Stimulated activated CD8-positive, alpha-beta memory T cell treated with anti-CD3 and anti-CD28 coated beads, Interleukin-2, amount 100 ng/mL, for 1 hour (primary cell): ENCODE data around the gene ATP6V0D1.

Experiments
- DNase-seq, 2 donors: peaks; one replicate each; pipeline ENCODE4 v3.0.0-alpha.2; 2020; ENCODE audit warnings: low read depth in 2 of 2

ATP6V0D1 gene

GRCh38 chr16:67463059-67463458, 17.9 kb downstream of the ATP6V0D1 start:
- no peak for DNase-seq

GRCh38 chr16:67462279-67462655, 18.7 kb downstream of the ATP6V0D1 start:
- DNase-seq, result no peak

DNA sequence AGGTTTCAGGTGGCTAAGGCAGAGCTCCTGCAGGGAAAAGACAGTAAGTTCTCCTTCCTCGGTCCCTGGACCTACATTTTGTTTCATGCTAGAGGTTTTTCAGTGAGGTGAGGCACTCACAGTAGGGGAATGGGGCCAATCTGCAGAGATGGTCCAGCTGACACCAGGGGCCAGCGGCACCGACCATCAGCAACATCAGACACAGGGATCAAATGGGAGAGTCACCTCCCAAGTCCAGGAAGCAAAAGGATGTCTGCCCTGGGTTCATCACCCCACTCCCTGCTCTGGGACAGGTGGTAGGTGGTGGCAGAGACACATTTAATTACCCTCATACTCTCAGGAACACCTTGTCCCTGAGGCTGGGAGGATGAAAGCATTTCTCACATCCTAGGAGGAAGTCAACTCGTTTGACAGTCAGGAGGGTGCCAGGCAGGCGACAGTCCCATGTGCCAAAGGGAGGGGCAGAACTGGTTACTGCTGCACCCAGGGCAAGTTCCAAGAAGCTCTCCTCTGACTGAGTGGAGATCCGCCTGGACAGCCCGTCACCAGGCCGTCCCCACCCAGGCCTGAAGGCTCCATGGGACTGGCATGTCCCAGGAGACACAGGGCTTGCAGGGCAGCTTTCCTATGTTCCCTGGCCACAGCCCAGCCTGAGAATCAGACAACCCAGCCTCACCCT, 19.2 kb downstream of the ATP6V0D1 start:
- no peak for DNase-seq

DNA sequence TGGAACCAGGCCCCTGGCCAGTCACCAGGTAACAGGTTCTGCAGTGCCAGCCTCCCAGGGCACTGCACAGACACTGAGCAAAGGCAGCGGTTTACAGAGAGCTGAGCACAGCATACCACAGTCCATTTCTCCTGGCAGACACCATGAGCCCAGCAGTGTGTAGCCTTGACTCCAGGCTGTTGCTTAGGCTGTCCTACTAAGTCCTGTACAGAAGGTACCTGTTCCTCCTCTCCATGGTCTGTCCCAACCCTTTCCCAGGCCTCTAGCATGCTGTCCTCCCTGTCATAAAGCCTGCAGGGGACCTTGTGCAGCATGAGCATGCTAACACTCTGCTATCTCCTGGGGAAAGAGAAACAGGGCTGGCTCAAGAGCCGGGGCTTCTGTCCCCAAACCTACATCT, 20.0 kb downstream of the ATP6V0D1 start:
- no peak for DNase-seq

GRCh38 chr16:67460168-67460567, 20.8 kb downstream of the ATP6V0D1 start:
- no peak for DNase-seq

- DNase-seq, result no peak
These were observed 21.2 kb downstream of the ATP6V0D1 start for GRCh38 chr16:67459861-67460150.

GRCh38 chr16:67459066-67459860, 21.7 kb downstream of the ATP6V0D1 start:
- DNase-seq, result no peak

GRCh38 chr16:67458121-67458641, 22.8 kb downstream of the ATP6V0D1 start:
- no peak for DNase-seq

- DNase-seq, result no peak
These were observed 23.3 kb downstream of the ATP6V0D1 start for GRCh38 chr16:67457611-67458010.

GRCh38 chr16:67456391-67457081, 24.4 kb downstream of the ATP6V0D1 start:
- DNase-seq, result no peak

DNA sequence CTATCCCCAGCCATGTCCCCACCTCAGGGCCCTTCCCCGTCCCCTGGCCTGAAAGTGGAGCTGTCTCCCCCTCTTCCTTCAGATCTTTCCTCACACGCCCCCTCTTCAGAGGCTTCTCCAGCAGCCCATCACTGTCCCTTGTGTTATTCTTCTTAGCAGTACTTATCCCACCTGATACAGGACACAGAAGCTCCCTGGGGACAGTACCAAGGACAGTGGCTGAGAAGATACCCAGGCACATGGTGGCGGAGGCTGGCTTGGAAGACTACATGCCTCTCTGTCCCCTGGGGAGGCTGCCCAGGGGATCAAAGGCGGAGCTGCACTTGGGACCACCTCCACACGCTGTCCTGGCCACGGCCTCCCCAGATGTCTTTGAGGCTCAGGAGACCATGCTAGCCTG, 26.1 kb downstream of the ATP6V0D1 start:
- no peak for DNase-seq

DNA sequence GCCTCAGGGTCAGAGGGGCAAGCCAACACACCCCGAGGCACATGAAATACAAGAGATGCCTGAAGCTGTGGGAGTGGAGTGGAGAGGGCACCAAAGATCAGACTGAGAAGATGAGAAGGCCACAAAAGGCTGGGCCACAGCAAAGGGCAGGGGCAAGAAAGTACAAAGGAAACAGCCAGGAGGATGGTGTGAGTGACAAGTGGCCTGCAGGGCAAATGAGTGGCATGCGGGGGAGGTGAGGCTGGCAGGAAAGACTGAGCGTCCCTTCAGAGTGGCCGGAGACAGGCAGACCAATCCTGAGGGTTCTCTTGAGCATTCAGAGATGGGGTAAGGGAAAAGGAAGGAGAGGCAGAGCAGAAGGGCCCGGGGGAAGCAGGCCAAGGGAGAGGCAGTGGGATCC, 26.9 kb downstream of the ATP6V0D1 start:
- DNase-seq, result no peak

GRCh38 chr16:67451704-67452435, 29.1 kb downstream of the ATP6V0D1 start:
- no peak for DNase-seq

DNA sequence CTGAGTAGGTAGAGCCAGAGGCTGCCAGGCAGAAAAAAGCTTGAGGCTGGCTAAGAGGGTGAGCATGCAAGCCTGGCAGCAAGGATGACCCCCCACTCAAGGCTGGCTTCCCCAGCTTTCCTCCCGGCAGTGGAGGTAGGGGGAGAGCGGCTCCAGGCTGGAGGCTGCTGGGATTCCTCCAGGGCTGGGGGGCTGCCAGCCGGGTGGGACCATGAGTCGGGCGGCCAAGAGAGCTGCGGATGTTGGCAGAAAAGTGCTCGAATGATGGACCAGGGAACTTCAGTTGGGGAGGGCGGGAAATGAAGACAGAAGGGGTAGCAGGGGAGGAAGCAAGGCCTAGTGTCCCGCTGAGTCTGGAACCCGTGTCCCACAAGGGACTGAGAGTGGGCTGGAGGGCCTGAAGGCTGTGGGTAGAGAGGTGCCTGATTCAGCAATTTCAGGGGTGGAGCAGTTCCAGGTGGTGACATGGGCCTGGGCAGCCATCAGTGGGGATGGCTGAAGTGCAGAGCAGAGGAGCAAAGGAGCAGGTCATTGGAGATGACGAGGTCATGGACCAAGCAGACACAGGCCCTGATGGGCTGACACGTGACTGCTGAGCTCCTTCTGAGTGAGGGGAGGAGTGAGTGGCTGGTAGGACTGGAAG, 29.8 kb downstream of the ATP6V0D1 start:
- no peak for DNase-seq

- DNase-seq, result no peak
These were observed 31.2 kb downstream of the ATP6V0D1 start for GRCh38 chr16:67449739-67450138.

DNA sequence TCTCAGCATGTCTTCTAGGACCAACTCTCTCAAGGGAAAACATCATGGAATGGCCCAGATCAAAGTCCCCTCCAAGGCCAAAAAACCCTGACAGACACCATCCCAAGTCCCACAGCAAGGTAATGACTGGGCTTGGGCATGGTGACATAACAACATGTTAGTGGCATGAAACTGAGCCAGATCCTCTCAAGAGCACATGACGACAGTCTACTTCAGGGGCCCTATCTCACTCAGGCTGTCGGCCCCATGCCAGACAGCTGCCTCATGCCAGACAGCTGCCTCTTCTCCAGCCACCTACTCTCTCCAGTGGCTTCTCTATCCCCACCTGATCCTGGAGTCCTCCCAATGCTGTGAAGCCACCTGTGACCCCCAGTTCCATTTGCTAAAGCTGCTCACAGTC, 31.6 kb downstream of the ATP6V0D1 start:
- DNase-seq, result no peak

DNA sequence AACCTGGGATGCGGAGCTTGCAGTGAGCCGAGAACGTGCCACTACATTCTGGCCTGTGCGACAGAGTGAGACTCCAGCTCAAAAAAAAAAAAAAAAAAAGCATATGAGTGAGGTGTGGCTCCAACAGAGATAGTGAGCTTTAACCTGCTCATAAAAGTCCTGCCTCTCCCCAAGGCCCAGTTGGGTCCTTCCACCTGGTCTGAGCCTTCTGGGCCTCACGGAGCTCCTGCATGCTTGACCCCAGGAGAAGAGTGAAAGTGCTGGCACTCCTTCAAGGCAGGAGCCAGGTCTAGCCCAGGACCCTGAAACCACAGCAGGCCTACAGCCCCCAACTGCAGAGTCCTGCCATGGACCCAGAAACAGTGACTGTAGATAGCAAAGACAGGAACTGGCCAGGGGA, 32.4 kb downstream of the ATP6V0D1 start:
- DNase-seq, result no peak

GRCh38 chr16:67447508-67448076, 33.4 kb downstream of the ATP6V0D1 start:
- DNase-seq, result no peak

- DNase-seq, result no peak
These were observed 33.9 kb downstream of the ATP6V0D1 start for GRCh38 chr16:67446968-67447507.

GRCh38 chr16:67445913-67446907, 34.7 kb downstream of the ATP6V0D1 start:
- no peak for DNase-seq
